ENCODE measurements around the gene SSC4D. TPM values are rescaled to one million over a fixed set of nuclear protein-coding genes. Genes with fewer than 3 reads are reported as not detected.

Gene SSC4D
- polyA plus RNA-seq, 3 donors: 5.2 to 7.2 (median 5.5) TPM

DNA sequence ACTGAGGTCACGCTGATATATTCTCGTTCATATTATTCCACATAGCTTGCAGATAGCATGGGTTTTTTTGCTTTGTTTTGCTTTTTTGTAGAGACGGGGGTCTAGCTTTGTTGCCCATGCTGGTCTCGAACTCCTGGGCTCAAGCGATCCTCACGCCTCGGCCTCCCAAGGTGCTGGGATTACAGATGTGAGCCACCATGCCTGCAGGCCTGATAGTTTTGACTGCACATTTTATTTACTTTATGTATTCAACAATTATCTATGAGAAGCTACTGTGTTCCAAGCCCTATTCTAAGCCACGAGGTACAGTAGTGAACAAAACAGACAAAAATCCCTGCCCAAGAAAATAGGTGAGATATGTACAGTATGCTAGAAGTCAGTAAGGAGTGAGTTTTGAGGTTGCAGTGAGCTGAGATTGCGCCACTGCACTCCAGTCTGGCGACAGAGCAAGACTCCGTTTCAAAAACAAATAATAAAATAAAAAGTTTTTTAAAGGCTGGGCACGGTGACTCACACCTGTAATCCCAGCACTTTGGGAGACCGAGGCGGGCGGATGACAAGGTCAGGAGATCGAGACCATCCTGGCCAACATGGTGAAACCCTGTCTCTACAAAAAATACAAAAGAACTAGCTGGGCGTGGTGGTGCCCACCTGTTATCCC is 49.4 kb downstream of the SSC4D start:
- no peak for DNase-seq (ENCODE audit: extremely low read depth in 1 of 11, low read depth in 9 of 11, low spot score in 4 of 11)

DNA sequence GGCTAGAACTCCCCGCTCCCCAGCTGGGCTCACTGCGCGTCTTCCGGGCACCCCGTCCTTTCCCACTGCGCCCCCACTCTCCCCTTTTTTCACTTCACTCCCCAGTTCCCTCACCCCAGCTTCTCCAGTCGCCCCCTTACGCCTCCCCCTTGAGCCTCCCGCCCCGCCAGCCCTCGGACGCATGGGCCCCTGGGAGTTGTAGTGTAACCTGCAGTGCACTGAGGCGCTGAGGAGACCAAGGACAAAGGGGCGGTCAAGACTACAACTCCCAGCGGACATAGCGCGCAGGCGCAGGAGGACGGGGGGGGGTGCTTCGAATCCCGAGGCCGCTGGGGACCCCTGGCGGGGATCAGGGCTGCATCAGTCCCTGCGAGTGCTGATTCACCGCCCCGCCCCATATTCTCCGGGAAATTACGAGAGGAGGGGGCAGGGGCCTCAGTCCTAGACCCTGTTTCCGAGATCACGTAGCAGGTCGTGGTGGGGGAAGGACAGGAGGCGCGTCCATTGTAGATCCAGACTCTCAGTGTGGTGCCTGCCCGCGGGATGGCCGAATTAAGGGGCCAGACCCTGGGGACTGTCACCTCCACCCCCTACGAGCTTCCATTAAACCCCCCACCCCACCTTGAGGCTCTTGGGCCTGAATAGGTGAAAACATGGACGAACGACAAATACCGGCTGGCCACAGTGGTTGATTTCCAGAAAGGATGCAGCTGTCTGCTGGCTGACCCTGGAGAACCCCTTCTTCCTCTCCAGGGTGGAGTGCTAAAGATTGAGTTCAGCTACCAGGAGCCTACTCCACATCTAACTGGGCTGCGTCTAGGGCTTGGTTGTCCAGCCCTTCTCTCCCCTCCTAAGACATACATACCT is 50.2 kb downstream of the SSC4D start:
- peak; percentile 93 to 98 (median 97) for DNase-seq (ENCODE audit: extremely low read depth in 1 of 11, low read depth in 9 of 11, low spot score in 4 of 11)

DNA sequence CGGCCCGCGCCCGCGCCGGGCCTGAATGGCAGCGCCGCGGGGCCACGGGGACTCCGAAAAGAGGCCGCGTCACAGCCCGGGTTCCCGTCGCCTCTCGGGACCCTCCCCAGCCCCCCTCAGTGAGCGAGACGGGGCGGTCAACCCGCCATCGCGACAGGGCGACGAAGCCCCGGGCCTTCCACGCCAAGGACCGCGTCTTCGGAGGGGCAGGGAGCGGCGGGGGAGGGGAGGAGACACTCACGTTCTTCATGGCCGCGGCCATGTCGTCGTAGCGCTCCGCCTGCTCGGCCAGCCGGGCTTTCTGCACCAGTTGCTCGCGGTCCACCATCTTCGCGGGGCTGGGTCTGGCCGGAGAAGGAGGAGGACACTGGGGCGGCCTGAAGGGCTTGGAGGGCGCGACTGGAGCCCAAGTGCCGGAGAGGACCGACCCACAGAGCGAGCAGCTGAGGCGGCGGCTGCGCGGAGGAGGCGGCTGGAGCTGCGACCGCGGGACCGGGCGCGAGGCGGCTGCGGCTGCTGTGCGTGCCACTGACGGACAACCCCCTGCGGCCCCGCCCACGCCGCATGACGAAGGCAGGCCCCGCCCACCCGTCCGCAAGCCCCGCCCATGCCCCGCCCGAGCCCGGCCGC is 50.9 kb downstream of the SSC4D start, which contains the start of gene YWHAG:
TSS of gene YWHAG (minus strand) at position 511 of the 630 bp plus-strand sequence. CDS start at position 328, 183 bp downstream.
- peak in 8 of 11 donors; percentile 70 to 88 (median 82) for DNase-seq (ENCODE audit: extremely low read depth in 1 of 11, low read depth in 9 of 11, low spot score in 4 of 11)

DNA sequence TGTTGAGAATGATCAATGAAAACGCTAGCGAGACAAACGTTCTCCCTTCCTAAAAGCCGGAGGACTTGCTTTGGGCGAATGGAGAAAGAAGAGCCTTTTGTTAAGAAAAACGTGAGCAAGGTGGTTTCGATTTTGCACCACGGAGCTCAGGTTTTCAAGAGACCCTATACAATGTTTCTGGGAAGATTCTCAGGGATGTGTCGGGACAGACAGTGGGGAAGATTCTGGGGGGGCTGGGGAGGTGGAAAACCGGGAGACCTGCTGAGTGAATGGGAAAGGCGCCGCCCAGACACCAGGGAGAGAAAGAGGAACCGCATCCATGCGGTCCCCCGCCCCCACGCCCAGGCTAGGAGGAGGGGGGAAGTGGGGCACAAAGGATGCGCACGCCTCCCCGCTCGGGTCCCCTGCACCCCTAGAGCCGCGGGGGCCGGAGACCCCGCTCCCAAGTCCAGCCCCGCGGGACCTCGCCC is 51.5 kb downstream of the SSC4D start:
- DNase-seq (ENCODE audit: extremely low read depth in 1 of 11, low read depth in 9 of 11, low spot score in 4 of 11): peak in 2 of 11 donors; percentile 48 to 50

DNA sequence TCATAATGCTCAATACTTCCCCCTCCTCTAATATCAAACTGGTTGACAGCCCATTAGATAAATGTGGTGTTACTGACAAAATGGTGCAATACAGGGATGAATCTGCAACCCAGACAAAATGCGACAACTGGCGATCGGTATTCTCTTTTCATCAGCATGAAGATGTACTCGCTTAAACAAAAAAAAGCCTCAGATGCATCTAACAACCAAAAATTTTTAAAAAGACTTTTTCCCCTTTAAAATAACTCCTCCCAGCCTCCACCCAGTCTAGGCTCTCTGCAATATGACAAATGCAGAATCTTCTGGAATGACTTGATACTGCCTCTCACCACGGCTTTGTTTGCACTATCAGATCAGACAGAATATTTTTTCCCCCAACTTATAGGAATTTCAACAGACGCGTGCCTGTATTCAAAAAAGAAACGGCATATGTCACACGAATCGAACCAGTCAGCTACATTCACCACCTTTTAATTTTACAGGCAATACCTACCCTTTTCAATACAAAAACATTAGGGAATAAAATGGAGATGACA is 52.0 kb downstream of the SSC4D start:
- no peak for DNase-seq (ENCODE audit: extremely low read depth in 1 of 11, low read depth in 9 of 11, low spot score in 4 of 11)

DNA sequence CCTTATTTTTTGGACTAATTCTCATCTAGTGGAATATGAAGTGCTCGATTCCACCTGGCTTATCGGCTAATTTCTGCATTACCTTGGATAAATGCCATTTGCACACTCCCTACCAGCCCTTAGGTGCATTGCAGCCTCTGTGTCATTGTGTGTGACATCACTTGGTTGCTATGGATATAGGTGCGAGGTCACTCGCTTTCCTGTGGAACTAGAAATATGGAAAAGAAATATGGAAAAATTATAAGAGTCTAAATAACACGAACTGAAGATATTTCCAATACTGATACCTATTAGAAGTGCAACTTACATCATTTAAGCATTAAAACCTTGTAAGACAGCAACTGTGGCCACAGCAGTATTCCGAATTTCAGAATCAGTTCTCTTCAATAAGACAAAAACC is 52.7 kb downstream of the SSC4D start:
- no peak for DNase-seq (ENCODE audit: extremely low read depth in 1 of 11, low read depth in 9 of 11, low spot score in 4 of 11)

DNA sequence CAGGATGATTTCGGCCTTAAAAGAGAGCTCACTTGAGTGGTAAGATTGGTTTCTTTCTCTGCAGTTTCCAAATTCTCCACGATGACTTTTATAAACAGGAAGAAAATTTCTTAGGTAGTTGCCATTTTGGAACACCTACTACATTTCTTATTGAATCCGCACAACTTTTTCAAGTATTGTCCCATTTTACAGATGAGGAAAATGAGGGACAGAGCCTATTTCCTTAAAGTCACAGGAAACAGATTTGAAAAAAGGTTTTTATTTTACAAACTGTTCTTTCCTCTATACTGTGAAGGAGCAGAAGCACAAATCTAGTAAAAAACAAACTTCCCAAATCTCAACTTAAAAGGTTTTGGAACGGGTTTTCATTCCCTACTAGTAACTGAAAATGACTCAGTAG is 53.4 kb downstream of the SSC4D start:
- DNase-seq (ENCODE audit: extremely low read depth in 1 of 11, low read depth in 9 of 11, low spot score in 4 of 11): no peak

DNA sequence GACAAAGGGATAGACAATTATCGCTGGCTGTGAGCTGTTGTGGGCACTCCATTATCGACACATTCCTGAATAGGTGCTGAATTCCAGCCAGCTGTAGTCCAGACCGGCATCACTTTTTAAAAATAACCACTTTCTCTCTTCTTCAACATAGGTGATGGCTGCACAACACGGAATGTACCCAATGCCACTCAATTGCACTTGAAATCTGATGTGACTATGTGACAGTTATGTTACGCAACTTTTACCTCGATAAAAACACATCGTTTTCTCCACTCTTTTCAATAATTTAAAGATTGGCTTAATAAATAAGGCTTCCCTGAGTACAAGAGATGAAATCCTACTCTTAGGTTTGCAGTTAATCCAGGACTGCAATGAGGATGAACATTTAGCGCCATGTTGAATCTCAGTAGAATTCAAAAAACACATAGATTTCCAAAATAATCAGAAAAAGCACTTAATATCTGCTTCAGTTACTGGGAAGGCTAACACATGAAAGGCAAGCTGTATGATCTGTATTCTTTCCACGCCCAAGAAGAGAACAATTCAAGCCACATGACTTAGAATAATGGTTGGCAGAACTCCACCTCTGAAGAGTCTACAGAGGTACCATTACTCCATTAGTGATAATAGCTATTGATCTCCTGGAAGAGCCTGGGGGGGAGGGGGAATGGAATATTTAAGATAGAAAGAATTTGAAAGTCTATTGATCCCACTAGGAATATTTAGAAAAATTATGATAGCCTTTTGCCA is 54.3 kb downstream of the SSC4D start:
- no peak for DNase-seq (ENCODE audit: extremely low read depth in 1 of 11, low read depth in 9 of 11, low spot score in 4 of 11)

DNA sequence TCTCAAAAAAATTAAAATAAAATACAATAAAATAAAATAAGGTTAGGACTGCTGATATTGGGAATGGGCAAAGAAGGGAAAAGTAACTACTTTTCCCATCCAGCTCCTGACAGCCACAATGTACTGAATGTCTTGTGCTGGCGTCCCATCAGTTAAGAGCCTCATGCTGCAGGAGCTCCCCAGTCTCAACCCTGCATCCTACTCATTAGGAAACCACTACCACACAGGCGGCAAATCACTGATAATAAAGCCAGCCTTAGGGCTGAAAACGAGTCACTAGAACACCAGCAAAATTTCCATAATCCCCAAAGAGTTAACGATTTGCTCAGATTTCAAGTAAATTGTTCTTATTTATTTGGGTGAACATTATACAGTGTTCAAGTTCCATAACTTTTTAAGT is 55.0 kb downstream of the SSC4D start:
- no peak for DNase-seq (ENCODE audit: extremely low read depth in 1 of 11, low read depth in 9 of 11, low spot score in 4 of 11)

DNA sequence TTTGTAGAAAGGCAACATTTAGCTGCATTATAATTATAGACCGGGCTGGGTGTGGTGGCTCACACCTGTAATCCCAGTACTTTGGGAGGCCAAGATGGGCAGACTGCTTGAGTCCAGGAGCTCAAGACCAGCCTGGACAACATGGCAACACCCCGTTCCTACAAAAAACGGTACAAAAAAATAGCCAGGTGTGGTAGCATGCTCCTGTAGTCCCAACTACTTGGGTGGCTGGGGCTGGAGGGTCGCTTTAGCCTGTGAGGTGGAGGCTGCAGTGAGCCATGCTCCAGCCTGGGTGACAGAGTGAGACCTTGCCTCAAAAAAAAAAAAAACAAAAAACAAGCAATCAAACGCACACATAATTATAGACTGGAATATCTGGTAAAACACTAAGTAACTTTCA is 55.8 kb downstream of the SSC4D start:
- no peak for DNase-seq (ENCODE audit: extremely low read depth in 1 of 11, low read depth in 9 of 11, low spot score in 4 of 11)

DNA sequence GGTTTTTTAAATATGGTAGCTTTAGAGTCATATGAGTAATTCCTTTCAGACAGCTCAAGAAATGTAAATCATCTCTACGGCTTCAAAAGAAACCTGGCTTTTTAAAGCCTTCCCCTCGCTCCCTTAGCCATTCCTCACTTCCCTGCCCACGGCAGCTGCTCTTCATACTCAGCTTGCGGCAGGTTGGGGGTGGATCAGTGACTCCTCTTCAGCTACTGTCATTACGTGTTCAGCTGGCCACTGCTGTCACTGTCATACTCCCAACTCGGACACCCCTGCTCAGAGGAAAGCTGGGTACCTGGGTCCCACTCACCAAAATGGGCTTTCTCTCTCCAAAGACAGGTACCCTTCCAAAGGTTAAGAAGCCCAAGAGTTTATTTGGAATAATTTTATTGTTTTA is 57.3 kb downstream of the SSC4D start:
- no peak for DNase-seq (ENCODE audit: extremely low read depth in 1 of 11, low read depth in 9 of 11, low spot score in 4 of 11)

DNA sequence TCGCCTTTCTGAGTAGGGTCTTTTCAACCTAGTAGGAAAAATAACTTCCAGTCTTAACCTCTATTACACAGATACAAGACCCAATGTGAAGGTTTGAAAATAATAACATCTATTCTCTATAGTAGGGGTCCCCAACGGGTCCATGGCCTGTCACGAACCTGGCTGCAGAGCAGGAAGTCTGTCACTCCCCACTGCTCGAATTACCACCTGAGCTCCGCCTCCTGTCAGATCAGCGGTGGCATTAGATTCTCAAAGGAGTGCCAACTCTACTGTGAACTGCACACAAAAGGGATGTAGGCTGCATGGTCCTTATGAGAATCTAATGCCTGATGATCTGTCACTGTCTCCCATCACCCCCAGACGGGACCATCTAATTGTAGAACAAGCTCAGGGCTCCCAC is 58.1 kb downstream of the SSC4D start:
- no peak for DNase-seq (ENCODE audit: extremely low read depth in 1 of 11, low read depth in 9 of 11, low spot score in 4 of 11)

DNA sequence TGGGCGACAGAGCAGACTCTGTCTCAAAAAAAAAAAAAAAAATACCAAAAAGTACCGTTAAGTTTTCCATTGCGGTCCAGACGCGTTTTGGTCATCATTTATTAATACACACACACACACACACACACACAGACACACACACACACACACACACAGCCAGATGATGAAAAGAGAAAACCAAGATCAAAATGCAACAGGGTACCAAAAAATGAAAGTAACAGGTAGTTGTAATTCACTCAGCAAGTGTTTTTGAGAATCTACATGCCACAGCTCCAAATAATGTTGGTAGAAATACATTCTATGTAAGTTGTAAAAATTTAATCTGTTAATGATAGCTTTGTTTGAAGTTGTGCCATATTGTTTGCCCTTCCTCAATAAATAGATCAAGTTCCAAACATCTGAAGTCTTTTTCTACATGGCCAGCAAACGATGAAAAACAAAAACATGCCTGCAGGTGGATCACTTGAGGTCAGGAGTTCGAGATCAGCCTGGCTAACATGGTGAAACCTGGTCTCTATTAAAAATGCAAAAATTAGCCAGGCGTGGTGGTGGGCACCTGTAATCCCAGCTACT is 60.1 kb downstream of the SSC4D start:
- DNase-seq (ENCODE audit: extremely low read depth in 1 of 11, low read depth in 9 of 11, low spot score in 4 of 11): no peak

DNA sequence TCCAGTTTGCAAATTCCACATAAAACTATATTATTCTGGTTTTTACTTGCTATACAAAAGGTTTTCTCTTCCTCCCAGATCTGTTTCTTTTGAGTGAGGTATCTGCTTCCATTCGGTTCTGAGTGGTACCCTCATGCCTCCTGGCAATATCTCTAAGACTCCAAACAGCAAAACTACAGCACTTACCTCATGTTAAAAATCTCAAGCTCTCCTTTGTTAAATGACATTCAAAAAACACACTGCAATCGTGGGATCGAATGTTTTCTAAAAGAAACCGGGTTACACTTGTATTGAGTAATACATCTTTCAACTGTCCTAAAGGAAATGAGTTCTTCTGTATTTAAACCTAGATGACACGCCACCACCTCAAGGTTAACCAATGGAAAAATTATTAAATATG is 61.8 kb downstream of the SSC4D start:
- no peak for DNase-seq (ENCODE audit: extremely low read depth in 1 of 11, low read depth in 9 of 11, low spot score in 4 of 11)

DNA sequence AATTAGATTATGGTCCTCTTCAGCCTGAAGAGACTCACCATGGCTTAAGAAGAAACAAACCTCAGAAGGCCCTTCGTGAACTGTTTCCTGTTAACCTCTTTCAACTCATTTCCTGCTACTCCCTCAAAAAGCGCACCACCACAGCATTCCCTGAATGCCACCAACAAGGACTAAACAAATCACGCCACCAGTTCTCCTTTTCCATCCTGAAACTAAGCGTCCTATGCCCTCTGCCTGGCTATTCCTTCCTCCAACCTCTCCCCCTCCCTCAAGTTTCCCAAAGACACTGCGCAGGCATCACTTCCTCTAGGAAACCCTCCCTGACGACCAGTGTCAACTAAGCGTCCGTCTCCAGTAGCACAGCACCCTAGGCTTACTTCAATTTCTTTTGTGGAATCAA is 62.7 kb downstream of the SSC4D start:
- no peak for DNase-seq (ENCODE audit: extremely low read depth in 1 of 11, low read depth in 9 of 11, low spot score in 4 of 11)

DNA sequence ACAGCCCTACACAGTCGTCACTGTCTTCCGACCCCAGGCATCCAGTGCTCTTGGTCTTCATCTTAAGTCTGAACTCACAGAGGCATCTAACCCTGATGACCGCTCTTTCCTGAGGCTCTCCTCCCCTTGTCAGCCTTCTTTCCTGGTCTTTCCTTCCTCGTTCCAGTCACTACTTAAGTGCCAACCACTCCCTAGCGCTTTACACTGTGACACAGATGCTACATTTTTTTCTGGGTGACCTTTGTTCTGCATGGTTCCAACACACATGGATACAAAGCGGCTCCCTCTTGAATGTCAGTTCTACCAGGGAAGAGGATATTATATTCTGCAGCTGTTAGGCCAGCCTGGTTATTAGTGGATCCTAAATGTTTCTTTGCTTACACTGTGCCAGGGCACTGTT is 63.4 kb downstream of the SSC4D start:
- DNase-seq (ENCODE audit: extremely low read depth in 1 of 11, low read depth in 9 of 11, low spot score in 4 of 11): no peak

DNA sequence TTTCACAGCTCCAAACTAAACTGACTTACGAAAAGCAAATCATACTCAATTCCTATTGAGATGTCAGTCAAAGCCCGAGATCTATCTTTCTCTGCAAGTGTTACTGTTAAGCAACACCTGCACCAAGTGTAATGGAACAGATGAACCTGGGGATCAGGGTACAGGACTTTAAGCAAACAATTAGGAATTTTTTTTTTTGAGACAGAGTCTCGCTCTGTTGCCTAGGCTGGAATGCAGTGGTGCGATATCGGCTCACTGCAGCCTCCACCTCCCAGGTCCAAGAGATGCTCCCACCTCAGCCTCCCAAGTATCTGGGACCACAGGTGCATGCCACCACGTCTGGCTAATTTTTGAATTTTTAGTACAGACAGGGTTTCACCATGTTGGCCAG is 65.6 kb downstream of the SSC4D start:
- DNase-seq (ENCODE audit: extremely low read depth in 1 of 11, low read depth in 9 of 11, low spot score in 4 of 11): no peak

DNA sequence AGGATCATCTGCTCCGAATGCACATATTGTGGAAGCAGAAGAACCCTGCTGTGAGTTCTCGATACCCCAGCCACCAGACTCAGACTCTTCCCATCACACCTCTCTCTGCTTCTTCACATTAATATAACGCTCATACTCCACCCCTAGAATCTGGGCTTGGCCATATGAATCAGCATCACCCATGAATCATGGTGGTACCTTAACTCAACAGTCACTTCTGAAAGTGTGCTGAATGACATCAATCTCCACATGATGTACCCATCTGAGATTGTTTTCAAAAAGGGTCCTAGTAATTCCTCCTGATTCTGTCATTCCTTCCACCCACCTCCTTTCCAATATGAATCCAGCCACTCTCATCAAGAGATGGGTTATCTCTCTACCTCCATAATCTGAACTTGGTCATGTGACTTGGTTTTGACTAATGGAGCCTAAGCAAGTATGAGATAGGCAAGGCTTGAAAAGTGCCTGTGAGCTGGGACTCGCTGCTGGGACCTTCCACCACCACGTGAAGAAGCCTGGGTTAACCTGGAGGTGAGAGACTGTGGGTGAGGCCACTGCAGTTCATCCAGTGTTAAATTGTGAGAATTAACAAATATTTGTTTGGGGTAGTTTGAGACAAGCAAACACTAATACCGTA is 66.1 kb downstream of the SSC4D start:
- no peak for DNase-seq (ENCODE audit: extremely low read depth in 1 of 11, low read depth in 9 of 11, low spot score in 4 of 11)

Measured in renal cortex interstitium (tissue), 11 donors.